BJ (cell line): Measurements from ENCODE around the gene RARRES2. TPM values are rescaled to one million over a fixed set of nuclear protein-coding genes. Genes with fewer than 3 reads are reported as not detected.
"Not testable (repeated sequence)": the region's sequence is repeated elsewhere in the genome, so short reads cannot be mapped to it uniquely, and the experiment has no call there.

Experiments
- CTCF ChIA-PET: fragments of 350-600 bp; formaldehyde crosslinking; extraction: SDS; loops from one replicate; lab custom pipeline; 2021; ENCODE audit warnings: antibody characterized with exemption, inconsistent platforms; lab: Yijun Ruan, JAX
- POLR2A ChIA-PET: fragments of 300-600 bp; sonication (Branson Sonifier 250); formaldehyde crosslinking; extraction: SDS; loops from one replicate; lab custom pipeline; 2021; ENCODE audit warnings: antibody characterized with exemption; lab: Charles Lee
- DNase-seq: peaks from one replicate; pipeline ENCODE4 v3.0.0-alpha.2; 2011; ENCODE audit warnings: low read depth
- H3K27me3 ChIP-seq: 2 replicates; pipeline ENCODE4 v1.6.0; 2011; ENCODE audit warnings: low read length; ENCODE audit not compliant: control insufficient read depth, insufficient read depth
- H3K36me3 ChIP-seq: 2 replicates; pipeline ENCODE4 v1.5.1; 2011; ENCODE audit warnings: low read length; ENCODE audit not compliant: control insufficient read depth, insufficient read depth
- H3K4me3 ChIP-seq: 2 replicates; pipeline ENCODE4 v1.5.1; 2011; ENCODE audit warnings: low read depth, mild to moderate bottlenecking, control low read depth, low read length
- CTCF ChIP-seq: IDR thresholded peaks from 2 replicates; pipeline ENCODE4 v1.5.1; 2011; ENCODE audit warnings: low read depth, mild to moderate bottlenecking, control low read depth, inconsistent platforms, low read length, moderate library complexity; ENCODE audit not compliant: insufficient read depth
- polyA plus RNA-seq: library from polyadenylated mRNA; depleted of rRNA; stranded (reverse); fragments of >200 nt; gene quantifications from 2 replicates; pipeline ENCODE4 v1.2.3, GENCODE V29; 2011

Gene RARRES2
- polyA plus RNA-seq, 1 experiment, result 6.3 TPM

- Histone ChIP-seq H3K36me3 (no peaks in the 10 kb centered on the region), H3K27me3 (no peaks in the 10 kb centered on the region), H3K4me3 (no peak overlapping the region)
- TF ChIP-seq CTCF, result no peak
- POLR2A ChIA-PET, result no interaction called here
- CTCF ChIA-PET, result no interaction called here
- DNase-seq, result no peak
Observed at GRCh38 chr7:150322114-150322832, 19.2 kb downstream of the RARRES2 start.

GRCh38 chr7:150321788-150322113, 19.7 kb downstream of the RARRES2 start:
- Histone ChIP-seq H3K4me3 (no peak overlapping the region), H3K27me3 (no peaks in the 10 kb centered on the region), H3K36me3 (no peaks in the 10 kb centered on the region)
- CTCF ChIA-PET, result no interaction called here
- POLR2A ChIA-PET, result no interaction called here
- no peak for TF ChIP-seq CTCF
- DNase-seq, result no peak

- peak; percentile 25 for DNase-seq
- POLR2A ChIA-PET, result no interaction called here
- Histone ChIP-seq H3K4me3 (no peak overlapping the region), H3K27me3 (no peaks in the 10 kb centered on the region), H3K36me3 (no peaks in the 10 kb centered on the region)
- TF ChIP-seq CTCF, result no peak
- CTCF ChIA-PET, result no interaction called here
Observed at GRCh38 chr7:150317748-150318444, 23.5 kb downstream of the RARRES2 start.

GRCh38 chr7:150316987-150317386, 24.4 kb downstream of the RARRES2 start:
- CTCF ChIA-PET, H3K27me3 ChIP-seq, H3K36me3 ChIP-seq, DNase-seq, POLR2A ChIA-PET, H3K4me3 ChIP-seq: not testable (repeated sequence)

- Histone ChIP-seq H3K4me3 (no peak overlapping the region), H3K36me3 (no peaks in the 10 kb centered on the region), H3K27me3 (no peaks in the 10 kb centered on the region)
- no peak for TF ChIP-seq CTCF
- no peak for DNase-seq
- ChIA-PET CTCF (interaction anchor here (0.7 kb wide), 1 partner anchor 38 kb away, joined by 3 read pairs; no protein-coding TSS in a partner anchor), POLR2A (no interaction called here)
Observed at GRCh38 chr7:150314639-150315239, 26.7 kb downstream of the RARRES2 start.
